Measurements from ENCODE around the gene SLFN12L. TPM values are rescaled to one million over a fixed set of nuclear protein-coding genes. Genes with fewer than 3 reads are reported as not detected.
"Not testable (repeated sequence)": the region's sequence is repeated elsewhere in the genome, so short reads cannot be mapped to it uniquely, and the experiment has no call there.

Gene SLFN12L
- total RNA-seq, 1 donor from 2014 or later: 2.4 TPM

- intact Hi-C loops (cut with micrococcal nuclease): no loop called here
- peaks cover 33% of the 10 kb centered on the region for H3K27me3 Mint-ChIP-seq
- H3K4me1 Mint-ChIP-seq: peaks cover 5% of the 10 kb centered on the region
- POLR2A ChIA-PET: no interaction called here
- no peak overlapping the region for H3K27ac Mint-ChIP-seq
- no peak overlapping the region for H3K4me3 Mint-ChIP-seq
- no peaks in the 10 kb centered on the region for H3K36me3 Mint-ChIP-seq (ENCODE audit: low read depth)
- DNase-seq (no peak), ATAC-seq (ENCODE audit: low read depth) (no peak)
- CTCF ChIA-PET: interaction anchor here (1.2 kb wide), 1 partner anchor 208 kb away, joined by 4 read pairs; no protein-coding TSS in a partner anchor
- no peaks in the 10 kb centered on the region for H3K9me3 Mint-ChIP-seq
- no peak for TF ChIP-seq CTCF (IDR thresholded peaks at IDR 0.05)
These were observed 16.3 kb downstream of the SLFN12L start for GRCh38 chr17:35521150-35521549.

- DNase-seq: no peak
- ChIA-PET POLR2A (no interaction called here), CTCF (no interaction called here)
- Mint-ChIP-seq H3K27me3 (peaks cover 41% of the 10 kb centered on the region), H3K4me1 (peaks cover 5% of the 10 kb centered on the region), H3K27ac (no peak overlapping the region), H3K36me3 (ENCODE audit: low read depth) (no peaks in the 10 kb centered on the region), H3K4me3 (no peak overlapping the region), H3K9me3 (no peaks in the 10 kb centered on the region)
- TF ChIP-seq CTCF (IDR thresholded peaks at IDR 0.05): no peak
- intact Hi-C loops (cut with micrococcal nuclease): no loop called here
- no peak for ATAC-seq (ENCODE audit: low read depth)
These were observed 17.5 kb downstream of the SLFN12L start for GRCh38 chr17:35519906-35520442.

GRCh38 chr17:35519439-35519838 lies 18.0 kb downstream of the SLFN12L start:
- no peak for TF ChIP-seq CTCF (IDR thresholded peaks at IDR 0.05)
- CTCF ChIA-PET: interaction anchor here (2.0 kb wide), 1 partner anchor 14 kb away, joined by 4 read pairs; no protein-coding TSS in a partner anchor
- H3K4me1 Mint-ChIP-seq: peaks cover 5% of the 10 kb centered on the region
- peaks cover 44% of the 10 kb centered on the region for H3K27me3 Mint-ChIP-seq
- no peaks in the 10 kb centered on the region for H3K9me3 Mint-ChIP-seq
- intact Hi-C loops (cut with micrococcal nuclease): no loop called here
- DNase-seq (no peak), ATAC-seq (ENCODE audit: low read depth) (no peak)
- no peak overlapping the region for H3K27ac Mint-ChIP-seq
- POLR2A ChIA-PET: no interaction called here
- H3K36me3 Mint-ChIP-seq (ENCODE audit: low read depth): no peaks in the 10 kb centered on the region
- no peak overlapping the region for H3K4me3 Mint-ChIP-seq

GRCh38 chr17:35518431-35518830 lies 19.0 kb downstream of the SLFN12L start:
- H3K4me1 Mint-ChIP-seq; ATAC-seq (ENCODE audit: low read depth); intact Hi-C loops (cut with micrococcal nuclease); H3K27ac Mint-ChIP-seq; POLR2A ChIA-PET; H3K4me3 Mint-ChIP-seq; H3K36me3 Mint-ChIP-seq (ENCODE audit: low read depth); DNase-seq; H3K9me3 Mint-ChIP-seq: not testable (repeated sequence)
- H3K27me3 Mint-ChIP-seq: peaks cover 46% of the 10 kb centered on the region
- CTCF ChIA-PET: interaction anchor here (2.0 kb wide), 1 partner anchor 15 kb away, joined by 4 read pairs; no protein-coding TSS in a partner anchor

- POLR2A ChIA-PET: no interaction called here
- H3K4me3 Mint-ChIP-seq: no peak overlapping the region
- H3K36me3 Mint-ChIP-seq (ENCODE audit: low read depth): no peaks in the 10 kb centered on the region
These were observed 22.5 kb downstream of the SLFN12L start for GRCh38 chr17:35515027-35515426.

More at GRCh38 chr17:35515027-35515426, 22.5 kb downstream of the SLFN12L start:
- Mint-ChIP-seq H3K4me1 (no peaks in the 10 kb centered on the region), H3K27me3 (peaks cover 49% of the 10 kb centered on the region), H3K27ac (no peak overlapping the region), H3K9me3 (no peaks in the 10 kb centered on the region)
- CTCF ChIA-PET: interaction anchor here (1.4 kb wide), 1 partner anchor 202 kb away, joined by 3 read pairs; no protein-coding TSS in a partner anchor
- intact Hi-C loops (cut with micrococcal nuclease): no loop called here
- DNase-seq (no peak), ATAC-seq (ENCODE audit: low read depth) (no peak)
- TF ChIP-seq CTCF (IDR thresholded peaks at IDR 0.05): no peak
